B cell (primary cell): ENCODE measurements around the gene KRTAP10-12. TPM values are rescaled to one million over a fixed set of nuclear protein-coding genes. Genes with fewer than 3 reads are reported as not detected.
"Not testable (repeated sequence)": the region's sequence is repeated elsewhere in the genome, so short reads cannot be mapped to it uniquely, and the experiment has no call there.

ENCODE experiments used
- ATAC-seq: fragments of 200-7000 bp; cut with Tn5 transposase; one replicate; pipeline ENCODE4 v1.10.0; 2021; ENCODE audit warnings: low read depth, mild to moderate bottlenecking, moderate number of reproducible peaks, moderate library complexity
- CTCF ChIA-PET: fragments of 350-600 bp; sonication (Branson Sonifier 250); formaldehyde crosslinking; loops from one replicate; lab custom pipeline; 2021; ENCODE audit warnings: antibody characterized with exemption, inconsistent platforms; lab: Charles Lee
- POLR2A ChIA-PET: fragments of 350-600 bp; sonication (Branson Sonifier 250); formaldehyde crosslinking; loops from one replicate; lab custom pipeline; 2021; ENCODE audit warnings: antibody characterized with exemption; lab: Charles Lee
- DNase-seq: peaks from one replicate; pipeline ENCODE4 v3.0.0; 2013
- H2AFZ ChIP-seq: 2 replicates; pipeline ENCODE4 v1.6.1; 2012; ENCODE audit warnings: mild to moderate bottlenecking, low read depth, low read length; ENCODE audit not compliant: insufficient read depth, poor library complexity, severe bottlenecking
- H3K27ac ChIP-seq, 2 donors: 1 replicate in 1 of 2; 2 replicates in 1 of 2; pipeline ENCODE4 v1.5.1; 2012 to 2013; ENCODE audit warnings: low read length in 2 of 2, mild to moderate bottlenecking in 2 of 2, moderate library complexity in 1 of 2
- H3K27me3 ChIP-seq, 4 experiments: fragments of 200-600 bp in 1 of 4; sonication (generic) in 1 of 4; replicated peaks in 1 of 4; 1 replicate in 2 of 4; 2 replicates in 2 of 4; pipeline versions ENCODE4 v1.6.1 to v1.7.0; 2013 to 2016; ENCODE audit warnings: low read length in 3 of 4, mild to moderate bottlenecking in 2 of 4, mixed read lengths in 1 of 4, moderate library complexity in 1 of 4; ENCODE audit not compliant: insufficient read depth in 4 of 4, control insufficient read depth in 3 of 4; ENCODE audit errors: control extremely low read depth in 1 of 4
- H3K36me3 ChIP-seq, 2 experiments: replicated peaks in 1 of 2; 1 replicate in 1 of 2; 2 replicates in 1 of 2; pipeline versions ENCODE4 v1.6.1 to v1.7.1; 2013; ENCODE audit warnings: low read length in 1 of 2; ENCODE audit not compliant: insufficient read depth in 2 of 2, control insufficient read depth in 1 of 2; ENCODE audit errors: control extremely low read depth in 1 of 2, extremely low read depth in 1 of 2
- H3K4me1 ChIP-seq, 2 donors: fragments of 200-600 bp in 1 of 2; sonication (generic) in 1 of 2; 1 replicate in 1 of 2; 2 replicates in 1 of 2; pipeline versions ENCODE4 v1.5.1 to v1.6.1; 2013 to 2017; ENCODE audit warnings: low read length in 2 of 2; ENCODE audit not compliant: control insufficient read depth in 2 of 2, insufficient read depth in 2 of 2
- H3K4me2 ChIP-seq: replicated peaks from 2 replicates; pipeline ENCODE3; 2012; ENCODE audit warnings: mild to moderate bottlenecking, low read depth, low read length; ENCODE audit not compliant: poor library complexity, severe bottlenecking
- H3K4me3 ChIP-seq, 5 experiments: fragments of 200-600 bp in 1 of 5; sonication (generic) in 1 of 5; 1 replicate in 3 of 5; 2 replicates in 2 of 5; pipeline versions ENCODE4 v1.5.1 to v1.7.0; 2011 to 2016; ENCODE audit warnings: low read length in 4 of 5, mild to moderate bottlenecking in 4 of 5, low read depth in 2 of 5, control low read depth in 1 of 5, moderate library complexity in 1 of 5; ENCODE audit not compliant: insufficient read depth in 1 of 5; ENCODE audit errors: control extremely low read depth in 1 of 5, extremely low read depth in 1 of 5
- H3K79me2 ChIP-seq: fragments of 200-600 bp; sonication (generic); one replicate; pipeline ENCODE4 v1.6.0; 2016; ENCODE audit warnings: low read length; ENCODE audit not compliant: control insufficient read depth, insufficient read depth
- H3K9ac ChIP-seq: fragments of 200-600 bp; sonication (generic); 2 replicates; pipeline ENCODE4 v1.6.1; 2017; ENCODE audit warnings: mild to moderate bottlenecking, low read length, moderate library complexity
- H3K9me3 ChIP-seq, 3 donors: one replicate each; pipeline versions ENCODE4 v1.6.1 to v1.7.1; 2013; ENCODE audit warnings: low read length in 2 of 3; ENCODE audit not compliant: control insufficient read depth in 2 of 3, insufficient read depth in 1 of 3; ENCODE audit errors: control extremely low read depth in 1 of 3
- H4K20me1 ChIP-seq: 2 replicates; pipeline ENCODE4 v1.6.0; 2012; ENCODE audit warnings: mild to moderate bottlenecking, low read length; ENCODE audit not compliant: insufficient read depth, control insufficient read depth, poor library complexity, severe bottlenecking
- H3K27ac Mint-ChIP-seq: one replicate; pipeline ENCODE4 v1.8.0; 2021; ENCODE audit warnings: mixed read lengths
- H3K27me3 Mint-ChIP-seq: one replicate; pipeline ENCODE4 v1.8.0; 2021; ENCODE audit warnings: mixed read lengths
- H3K4me1 Mint-ChIP-seq: one replicate; pipeline ENCODE4 v1.8.0; 2021; ENCODE audit warnings: mixed read lengths
- H3K4me3 Mint-ChIP-seq: one replicate; pipeline ENCODE4 v1.8.0; 2021; ENCODE audit warnings: mixed read lengths
- H3K9me3 Mint-ChIP-seq: one replicate; pipeline ENCODE4 v1.8.0; 2022; ENCODE audit warnings: mixed read lengths; ENCODE audit not compliant: insufficient read depth
- CTCF ChIP-seq: fragments of 200-600 bp; IDR thresholded peaks from one replicate; pipeline ENCODE4 v1.8.0; 2022; ENCODE audit warnings: antibody characterized with exemption, mild to moderate bottlenecking
- EZH2 ChIP-seq: IDR thresholded peaks from 2 replicates; pipeline ENCODE4 v1.6.1; 2012; ENCODE audit warnings: borderline replicate concordance, low read depth, mild to moderate bottlenecking, moderate library complexity, low read length; ENCODE audit not compliant: insufficient read depth, poor library complexity, severe bottlenecking
- WGBS: methylation state at CpG from one replicate; pipeline ENCODE4 v1.1.5; 2013; ENCODE audit warnings: missing lambda C conversion rate; ENCODE audit not compliant: insufficient coverage; 5-methylcytosine and 5-hydroxymethylcytosine counted together
- intact Hi-C: fragments of 100-400 bp; cut with micrococcal nuclease; formaldehyde crosslinking; loops from one replicate; pipeline ENCODE4 v1.10.0; 2022
- polyA plus RNA-seq: library from polyadenylated mRNA; depleted of rRNA; stranded (reverse); fragments of >200 nt; gene quantifications from 2 replicates; pipeline ENCODE4 v1.2.3, GENCODE V29; 2012
- total RNA-seq, 2 donors: library from RNA; stranded (reverse); fragments of 120-200 nt in 1 of 2; gene quantifications; 1 replicate in 1 of 2; 2 replicates in 1 of 2; pipeline versions ENCODE4 v1.2.3 to v1.2.4, GENCODE V29; 2013 to 2022

The KRTAP10-12 gene
- total and polyA plus RNA-seq, 2 donors (not counting 1 experiment from before 2014, with no cell fraction given) = not detected

GRCh38 chr21:44658541-44658910 lies 38.4 kb upstream of the KRTAP10-12 start:
- ATAC-seq (no peak), DNase-seq (no peak)
- Histone ChIP-seq H3K27ac (no peak overlapping the region), H3K9ac (no peak overlapping the region), H3K9me3 (peaks cover 3 to 32% (median 11%) of the 10 kb centered on the region in 3 donors), H3K4me1 (peaks cover 0 to 3% of the 10 kb centered on the region in 2 donors), H3K4me3 (no peak overlapping the region), H3K4me2 (no peak overlapping the region), H3K36me3 (no peaks in the 10 kb centered on the region), H2AFZ (no peak overlapping the region), H3K79me2 (no peaks in the 10 kb centered on the region), H4K20me1 (no peaks in the 10 kb centered on the region), H3K27me3 (peaks cover 0 to 16% (median 0%) of the 10 kb centered on the region in 4 experiments)
- 100% methylated on average over 2 of the region's 5 CpGs for WGBS
- H3K27ac Mint-ChIP-seq = no peak overlapping the region
- peaks cover 14% of the 10 kb centered on the region for H3K9me3 Mint-ChIP-seq
- intact Hi-C loops = no loop called here
- peaks cover 2% of the 10 kb centered on the region for H3K4me1 Mint-ChIP-seq
- POLR2A ChIA-PET = no interaction called here
- TF ChIP-seq EZH2 = no peak
- no peak for TF ChIP-seq CTCF
- H3K4me3 Mint-ChIP-seq = no peak overlapping the region
- CTCF ChIA-PET = no interaction called here
- H3K27me3 Mint-ChIP-seq = peaks cover 42% of the 10 kb centered on the region

DNA sequence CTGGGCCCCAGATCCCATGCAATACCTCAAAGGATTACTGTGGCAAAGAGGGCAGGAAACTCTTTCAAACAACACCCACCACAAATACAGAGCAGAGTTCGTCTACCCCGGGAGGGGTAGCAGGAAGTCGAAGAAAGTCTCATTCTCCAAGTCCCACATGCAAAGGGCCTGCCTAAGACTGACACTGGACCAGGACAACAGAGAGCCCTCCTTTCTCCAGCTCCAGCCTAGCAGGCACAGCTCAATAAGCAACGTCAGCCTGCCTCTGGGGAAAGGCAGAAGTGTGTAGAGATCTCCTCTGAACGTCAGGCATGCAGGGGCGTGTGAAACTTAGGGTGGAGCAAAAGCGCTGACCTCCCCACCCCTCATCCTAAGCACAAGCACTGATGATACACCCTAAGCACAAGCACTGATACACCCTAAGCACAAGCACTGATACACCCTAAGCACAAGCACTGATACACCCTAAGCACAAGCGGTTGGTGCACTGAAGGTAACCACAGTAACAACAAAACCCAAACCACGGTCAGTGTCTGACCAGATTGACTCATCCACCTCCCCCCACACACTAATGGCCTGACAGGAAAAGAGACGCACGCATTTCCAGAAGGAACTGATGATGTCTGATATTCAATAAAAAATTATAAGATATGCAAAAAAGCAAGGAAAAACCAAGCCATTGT lies 37.9 kb upstream of the KRTAP10-12 start:
- H3K27ac ChIP-seq = no peak overlapping the region
- Mint-ChIP-seq H3K27ac (no peak overlapping the region), H3K27me3 (peaks cover 37% of the 10 kb centered on the region), H3K9me3 (peaks cover 14% of the 10 kb centered on the region), H3K4me3 (no peak overlapping the region), H3K4me1 (peaks cover 2% of the 10 kb centered on the region)
- intact Hi-C loops = no loop called here
- H3K27me3 ChIP-seq = peaks cover 0 to 16% (median 0%) of the 10 kb centered on the region in 4 experiments
- H3K4me1 ChIP-seq = peaks cover 0 to 3% of the 10 kb centered on the region in 2 donors
- POLR2A ChIA-PET = no interaction called here
- H3K79me2 ChIP-seq = no peaks in the 10 kb centered on the region
- H3K4me2 ChIP-seq = no peak overlapping the region
- peaks cover 3 to 29% (median 11%) of the 10 kb centered on the region in 3 donors for H3K9me3 ChIP-seq
- H3K36me3 ChIP-seq = no peaks in the 10 kb centered on the region
- H3K9ac ChIP-seq = no peak overlapping the region
- no peaks in the 10 kb centered on the region for H4K20me1 ChIP-seq
- H2AFZ ChIP-seq = no peak overlapping the region
- no peak overlapping the region for H3K4me3 ChIP-seq
- CTCF ChIA-PET = no interaction called here
- DNase-seq (no peak), ATAC-seq (no peak)
- TF ChIP-seq CTCF (no peak), EZH2 (no peak)
- 36% methylated on average over 5 of the region's 11 CpGs for WGBS

DNA sequence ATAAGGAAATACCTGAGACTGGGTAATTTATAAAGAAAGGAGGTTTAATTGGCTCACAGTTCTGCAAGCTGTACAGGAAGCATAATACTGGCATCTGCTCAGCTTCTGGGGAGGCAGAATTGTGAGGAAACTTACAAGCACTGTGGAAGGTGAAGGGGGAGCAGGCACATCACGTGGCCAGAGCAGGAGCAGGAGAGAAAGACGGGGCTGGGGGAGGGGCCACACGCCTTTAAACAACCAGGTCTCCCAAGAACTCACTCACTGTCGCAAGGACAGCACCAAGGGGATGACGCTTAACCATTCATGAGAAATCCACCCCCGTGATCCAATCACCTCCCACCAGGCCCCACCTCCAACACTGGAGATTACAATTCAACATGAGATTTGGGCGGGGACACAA lies 35.4 kb upstream of the KRTAP10-12 start:
- H3K9ac ChIP-seq, H4K20me1 ChIP-seq, CTCF ChIA-PET, H3K4me3 ChIP-seq, H3K4me3 Mint-ChIP-seq, H2AFZ ChIP-seq, H3K4me2 ChIP-seq, H3K27ac ChIP-seq, intact Hi-C loops, H3K79me2 ChIP-seq, H3K36me3 ChIP-seq, H3K4me1 ChIP-seq, H3K9me3 Mint-ChIP-seq, ATAC-seq, H3K27ac Mint-ChIP-seq, H3K4me1 Mint-ChIP-seq, DNase-seq, POLR2A ChIA-PET: not testable (repeated sequence)
- Histone ChIP-seq H3K9me3 (peaks cover 0 to 13% (median 6%) of the 10 kb centered on the region in 3 donors), H3K27me3 (peaks cover 0 to 16% (median 0%) of the 10 kb centered on the region in 4 experiments)
- 83% methylated on average over 4 of the region's 7 CpGs for WGBS
- peaks cover 53% of the 10 kb centered on the region for H3K27me3 Mint-ChIP-seq
